Activated T-helper 1 cell treated with anti-CD3 and anti-CD28 coated beads, Interleukin-2, amount 50 U/mL, for 16 hours (primary cell): Measurements from ENCODE around the gene FAM20C.

Experiments used
- DNase-seq, 2 donors: peaks; one replicate each; pipeline ENCODE4 v3.0.0-alpha.2; 2020; ENCODE audit warnings: low read depth in 1 of 2, low spot score in 1 of 2

The FAM20C gene

GRCh38 chr7:158771-159170 is 33.6 kb upstream of the FAM20C start:
- DNase-seq: no peak

DNA sequence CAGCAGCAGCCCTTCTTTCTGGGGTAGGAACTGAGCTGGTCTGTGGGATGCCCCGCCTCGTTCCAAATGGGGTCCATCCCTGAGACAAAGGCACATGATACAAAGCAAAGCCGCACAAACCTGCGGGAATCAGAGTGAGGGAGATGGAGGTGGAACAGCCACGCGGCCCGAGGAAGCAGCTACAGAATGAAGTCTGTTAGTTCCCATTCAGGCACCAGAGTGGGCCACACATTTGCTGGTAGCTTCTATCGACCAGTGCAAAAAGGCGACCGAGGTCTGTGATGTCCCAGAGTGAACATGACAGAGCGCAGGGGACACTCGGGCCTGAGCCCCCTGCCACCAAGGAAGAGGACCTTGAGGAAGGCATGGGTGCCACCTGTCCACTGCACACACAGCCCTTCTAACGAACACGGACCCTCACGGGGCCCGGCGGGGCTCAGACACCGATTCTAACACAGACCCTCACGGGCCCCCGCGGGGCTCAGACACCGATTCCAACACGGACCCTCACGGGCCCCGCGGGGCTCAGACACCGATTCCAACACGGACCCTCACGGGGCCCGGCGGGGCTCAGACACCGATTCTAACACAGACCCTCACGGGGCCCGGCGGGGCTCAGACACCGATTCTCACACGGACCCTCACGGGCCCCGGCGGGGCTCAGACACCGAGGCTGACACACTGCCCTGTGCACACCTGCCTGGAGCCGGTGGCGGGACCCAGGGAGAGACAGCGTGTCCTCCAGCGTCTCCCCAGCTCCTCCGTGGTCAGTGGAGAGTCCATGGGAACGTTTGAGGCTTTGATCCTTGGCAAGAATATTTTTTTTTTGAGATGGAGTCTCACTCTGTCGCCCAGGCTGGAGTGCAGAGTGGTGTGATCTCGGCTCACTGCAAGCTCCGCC is 32.8 kb upstream of the FAM20C start:
- DNase-seq: no peak

GRCh38 chr7:160958-161725 is 31.2 kb upstream of the FAM20C start:
- DNase-seq: no peak

DNA sequence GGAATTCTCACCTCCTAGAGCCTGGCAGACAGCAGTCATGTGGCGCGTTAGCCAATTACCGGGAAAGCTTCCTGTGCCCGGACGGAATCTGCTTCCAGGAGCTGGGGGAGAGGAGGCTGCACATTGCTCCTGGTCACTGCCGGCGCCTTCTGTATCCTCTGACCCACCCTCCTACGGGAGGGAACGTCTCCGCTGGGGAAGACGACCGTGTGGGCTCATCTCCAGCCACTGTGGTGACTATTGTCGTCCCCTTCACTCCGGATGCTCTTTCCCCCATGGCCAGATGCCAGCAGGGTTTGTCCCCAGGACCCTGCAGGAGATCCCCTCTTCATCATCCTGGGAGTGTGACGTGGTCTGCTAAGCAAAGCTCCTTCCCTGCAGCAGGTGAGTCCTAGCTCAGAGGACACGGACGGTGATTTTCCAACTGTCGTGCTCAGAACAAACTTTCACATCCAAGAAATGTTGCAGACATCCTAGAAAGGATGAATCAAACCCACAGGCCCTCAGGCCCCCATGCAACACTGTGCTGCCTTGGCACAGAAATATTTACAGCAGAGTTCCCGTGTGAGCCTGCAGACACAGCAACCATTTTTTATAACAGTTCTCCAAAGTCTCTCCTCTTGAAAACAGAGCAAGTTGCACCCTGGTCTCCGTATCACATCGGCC is 29.6 kb upstream of the FAM20C start:
- DNase-seq: no peak

DNA sequence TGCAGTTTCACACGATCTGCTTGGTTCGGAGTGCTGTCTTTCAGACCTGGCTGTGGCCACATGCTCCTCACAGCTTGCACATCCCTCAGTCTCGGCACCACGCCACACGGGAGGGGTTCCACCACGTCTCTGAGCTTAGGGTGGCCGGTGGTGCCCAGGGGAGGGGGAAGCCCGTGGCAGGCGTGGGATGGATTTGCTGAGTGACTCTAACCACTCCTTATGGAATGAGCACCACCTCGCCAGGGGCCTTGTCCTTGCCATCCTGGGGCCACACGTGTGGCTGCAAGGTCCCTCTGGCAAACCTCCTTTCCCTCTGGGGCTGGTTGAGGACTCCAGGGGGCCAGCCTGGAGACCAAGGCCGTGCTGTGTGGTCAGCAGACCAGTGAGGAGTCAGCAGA is 29.1 kb upstream of the FAM20C start:
- DNase-seq: no peak

- DNase-seq: no peak
Observed at GRCh38 chr7:163971-164881, 28.1 kb upstream of the FAM20C start.

- no peak for DNase-seq
Observed at GRCh38 chr7:164882-165660, 27.3 kb upstream of the FAM20C start.

DNA sequence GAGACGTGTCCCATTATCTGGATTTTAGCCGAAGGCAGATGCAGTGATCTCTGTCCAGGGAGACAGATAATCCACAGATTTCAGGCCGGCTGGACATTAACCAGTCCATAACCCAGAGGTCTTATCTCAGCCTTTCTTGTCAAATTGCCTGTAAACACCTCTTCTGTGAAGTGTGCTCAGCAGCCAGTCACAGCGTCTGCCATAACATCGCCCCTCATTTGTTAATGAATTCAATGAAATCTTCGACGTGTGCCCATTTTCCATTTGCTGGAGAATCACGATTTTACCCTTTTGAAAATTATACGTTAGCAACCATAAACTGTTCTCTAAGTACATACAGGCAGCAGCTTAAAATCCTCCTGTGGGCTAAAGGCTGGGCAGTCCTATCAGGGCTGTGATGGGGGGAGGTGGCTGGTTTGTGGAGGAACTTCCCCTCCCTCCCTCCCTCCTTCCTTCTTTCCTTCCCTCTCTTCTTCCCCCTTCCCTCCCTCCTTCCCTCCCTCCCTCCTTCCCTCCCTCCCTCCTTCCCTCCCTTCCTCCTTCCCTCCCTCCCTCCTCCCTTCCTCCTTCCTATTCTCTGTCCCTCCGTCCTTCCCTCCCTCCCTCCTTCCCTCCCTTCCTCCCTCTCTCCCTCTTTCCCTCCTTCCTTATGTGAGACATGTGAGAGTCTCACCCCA is 26.6 kb upstream of the FAM20C start:
- DNase-seq: no peak

DNA sequence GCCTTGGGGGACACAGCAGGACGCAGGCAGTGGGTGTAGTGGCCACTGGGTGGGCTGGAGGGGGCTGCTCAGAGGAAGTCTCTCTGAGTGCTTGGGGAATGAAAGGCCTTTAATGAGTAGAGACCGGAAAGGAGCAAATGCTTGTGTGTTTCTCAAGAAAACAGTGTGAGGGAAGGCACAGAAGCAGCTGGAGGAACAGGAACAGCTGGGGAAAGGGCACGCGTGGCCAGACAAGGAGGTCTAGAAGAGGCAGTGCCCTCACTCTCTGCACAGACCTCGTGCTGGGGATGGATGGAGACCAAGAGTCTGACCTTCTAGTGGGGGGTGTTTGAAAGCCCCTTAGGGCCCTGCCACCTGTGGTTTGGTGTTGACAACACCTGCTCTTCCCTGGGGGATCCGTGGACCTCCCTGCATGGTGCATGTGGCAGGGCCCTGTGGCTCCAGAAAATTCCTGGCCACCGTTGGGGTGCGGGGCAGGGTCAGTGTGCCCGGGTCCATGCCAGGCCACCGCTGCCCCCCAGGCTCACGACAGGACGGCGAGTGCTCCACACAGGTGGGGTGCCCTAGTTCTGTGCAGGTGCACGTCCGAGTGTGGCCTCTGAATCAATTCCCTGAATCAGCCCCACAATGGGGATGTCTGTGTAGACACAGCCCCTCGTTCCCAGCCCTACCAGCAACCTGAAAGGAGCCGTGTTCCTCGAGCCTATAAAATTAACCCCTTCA is 25.9 kb upstream of the FAM20C start:
- no peak for DNase-seq

DNA sequence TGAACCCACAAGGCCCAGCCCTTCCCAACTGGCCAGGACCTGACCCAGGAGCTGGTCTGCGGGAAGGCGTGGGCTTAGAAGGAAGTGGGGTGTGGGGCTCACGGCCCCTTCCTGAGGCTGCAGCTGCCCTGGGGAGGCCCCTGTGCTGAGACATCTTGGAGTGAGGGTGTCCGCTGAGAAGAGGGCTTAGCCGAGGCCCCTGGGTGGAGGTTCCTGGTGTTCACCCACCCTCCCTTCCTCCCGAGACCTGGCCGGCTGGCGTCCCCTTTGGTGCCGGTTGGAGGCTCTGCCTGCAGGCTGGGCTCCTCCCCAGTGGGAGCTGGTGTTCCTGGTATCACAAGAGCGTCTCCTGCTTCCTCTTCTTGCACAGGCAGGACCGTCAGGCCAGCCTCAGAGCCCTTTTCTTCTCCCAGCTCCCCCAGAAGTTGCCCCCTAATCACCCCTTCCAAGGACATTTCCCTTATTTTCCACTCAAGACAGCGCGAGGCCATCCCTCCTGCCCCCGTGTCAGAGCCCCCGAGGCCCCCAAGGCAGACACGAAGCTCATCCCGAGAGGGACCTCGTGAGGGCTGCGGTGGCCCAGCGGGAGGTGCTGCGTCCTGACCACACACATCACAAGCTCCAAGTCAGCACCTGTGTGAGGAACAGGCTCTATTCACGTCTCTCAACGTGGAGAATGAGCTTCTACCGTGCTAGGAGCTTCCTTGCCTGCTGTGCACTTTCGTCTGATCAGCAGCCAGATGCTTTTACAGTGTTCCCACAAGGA is 25.1 kb upstream of the FAM20C start:
- DNase-seq: no peak

GRCh38 chr7:167976-168791 is 24.2 kb upstream of the FAM20C start:
- no peak for DNase-seq

DNA sequence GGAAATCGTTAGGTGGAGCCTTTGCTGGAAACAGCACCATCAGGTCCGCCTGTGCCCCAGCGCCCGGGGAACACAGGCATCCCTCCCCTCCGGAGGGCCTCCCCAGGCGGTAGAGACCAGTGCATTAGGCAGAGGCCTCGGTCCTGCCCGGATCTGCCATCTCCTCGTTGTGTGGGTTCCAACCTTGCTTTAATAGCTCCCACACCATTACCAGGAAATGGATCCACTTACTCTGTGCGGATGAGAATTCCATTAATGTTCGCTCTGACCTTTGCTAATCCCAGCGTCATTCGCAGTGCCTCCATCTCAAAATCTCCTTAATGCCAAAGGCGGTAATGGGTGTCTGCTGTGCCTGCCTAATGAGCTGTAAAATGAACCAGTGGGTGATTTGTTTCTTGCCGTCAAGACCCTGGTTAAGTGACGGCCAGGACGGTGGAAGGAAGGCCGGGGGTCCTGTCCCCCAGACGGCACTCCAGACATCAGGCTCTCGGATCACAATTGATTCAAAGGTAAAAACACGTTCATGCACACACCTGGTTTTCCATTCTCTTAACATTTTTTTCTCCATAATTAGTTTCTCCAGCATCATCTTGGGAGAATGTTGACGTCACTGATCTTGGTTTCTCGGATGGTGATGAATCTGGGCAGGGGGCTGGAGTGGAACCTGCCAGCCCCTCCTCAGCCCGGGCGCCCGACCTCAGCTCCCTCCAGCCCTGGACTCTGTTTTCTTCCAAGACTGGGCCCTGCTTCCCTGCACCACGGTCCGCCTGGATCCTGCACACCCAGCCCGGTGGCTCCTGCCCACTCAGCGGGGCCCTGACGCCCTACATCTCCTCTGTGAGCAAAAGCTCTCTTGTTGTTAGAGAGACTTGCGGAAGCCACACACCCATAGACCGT is 22.8 kb upstream of the FAM20C start:
- no peak for DNase-seq

GRCh38 chr7:170551-171363 is 21.6 kb upstream of the FAM20C start:
- no peak for DNase-seq

- DNase-seq: no peak
Observed at GRCh38 chr7:171364-171904, 20.9 kb upstream of the FAM20C start.

DNA sequence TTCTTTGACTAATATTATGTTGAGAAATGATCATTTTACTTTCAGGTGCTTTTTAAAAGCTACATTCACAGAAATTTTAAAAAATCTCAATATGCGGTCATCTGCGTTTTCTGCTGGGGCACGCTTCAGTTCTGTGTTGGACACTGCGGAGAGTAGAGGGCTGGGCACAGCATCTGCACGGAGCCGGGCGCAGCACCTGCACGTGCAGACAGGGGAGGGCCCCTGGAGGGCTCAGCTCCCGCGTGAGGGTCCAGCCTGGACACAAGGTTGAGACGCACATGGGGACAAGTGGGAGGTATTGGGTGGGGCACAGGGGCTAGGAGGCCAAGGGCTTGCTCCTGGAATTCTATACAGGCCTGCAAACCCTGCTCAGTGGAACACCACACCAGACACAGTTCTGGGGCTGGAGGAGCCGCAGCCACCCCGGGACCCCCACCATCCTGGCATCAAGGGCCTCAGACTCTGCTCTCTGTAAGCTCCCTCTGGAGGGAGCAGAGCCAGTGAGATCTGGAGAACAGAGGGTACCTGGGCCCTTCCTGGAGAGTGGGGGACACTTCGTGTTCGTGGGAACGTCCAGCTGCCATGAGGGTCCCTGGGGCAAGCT is 20.4 kb upstream of the FAM20C start:
- DNase-seq: no peak
